ENCODE data around the gene BCAT1.
A peak's percentile ranks its signal among the peaks of the same experiment; 100 is the strongest.

Gene BCAT1

DNA sequence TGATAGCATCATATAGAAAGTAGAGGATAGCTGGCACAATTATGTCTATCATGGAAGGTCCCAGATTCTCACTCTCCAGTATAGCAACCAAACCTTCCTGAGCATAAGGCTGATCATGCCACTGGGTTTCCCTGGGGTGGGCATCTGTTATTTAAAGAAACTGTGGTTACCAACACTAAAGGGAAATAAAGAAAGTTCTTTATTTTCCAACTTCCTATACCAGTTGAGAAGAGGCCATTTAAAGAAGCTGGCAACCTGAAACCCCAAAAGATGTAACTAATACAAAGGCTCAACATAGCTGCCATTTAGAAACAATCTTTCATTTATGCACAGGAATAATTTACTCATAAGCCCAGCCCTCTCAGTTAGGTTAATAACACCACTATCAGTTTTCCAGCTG, 3.1 kb downstream of the BCAT1 start:
- Histone ChIP-seq H3K4me3 (ENCODE audit: low read depth in 1 of 2, low read length in 2 of 2) (no peak overlapping the region; a peak in 1 of 4 replicates), H3K36me3 (ENCODE audit: insufficient read depth, low read length) (peaks cover 26% of the 10 kb centered on the region), H3K9ac (ENCODE audit: low read depth, low read length) (peak overlapping the region; percentile 73; the same call in 1 of the 2 replicates), H3K9me3 (ENCODE audit: insufficient read depth, low read length, severe bottlenecking) (no peaks in the 10 kb centered on the region), H3K4me2 (ENCODE audit: insufficient read depth, low read length) (peak overlapping the region; percentile 91; the same call in 1 of the 2 replicates), H2AFZ (ENCODE audit: low read depth, low read length) (no peak overlapping the region), H4K20me1 (ENCODE audit: insufficient read depth, low read length) (peaks cover 8% of the 10 kb centered on the region; the same call in 1 of the 2 replicates), H3K27ac (ENCODE audit: low read length) (peak overlapping the region; percentile 7; the same call in 1 of the 2 replicates), H3K79me2 (ENCODE audit: insufficient read depth, low read length) (peaks cover 77% of the 10 kb centered on the region), H3K4me1 (ENCODE audit: insufficient read depth, low read length) (peaks cover 43% of the 10 kb centered on the region), H3K27me3 (ENCODE audit: insufficient read depth, low read length, poor library complexity) (no peaks in the 10 kb centered on the region)
- TF ChIP-seq EZH2 (IDR thresholded peaks at IDR 0.05; ENCODE audit: borderline replicate concordance, low read depth, low read length, severe bottlenecking) = no peak
- no peak for TF ChIP-seq CTCF (IDR thresholded peaks at IDR 0.05; ENCODE audit: borderline replicate concordance, extremely low read depth, low read length, poor library complexity, severe bottlenecking)
- no peak for ATAC-seq (ENCODE audit: insufficient read depth, low read depth)
- no peak for DNase-seq

DNA sequence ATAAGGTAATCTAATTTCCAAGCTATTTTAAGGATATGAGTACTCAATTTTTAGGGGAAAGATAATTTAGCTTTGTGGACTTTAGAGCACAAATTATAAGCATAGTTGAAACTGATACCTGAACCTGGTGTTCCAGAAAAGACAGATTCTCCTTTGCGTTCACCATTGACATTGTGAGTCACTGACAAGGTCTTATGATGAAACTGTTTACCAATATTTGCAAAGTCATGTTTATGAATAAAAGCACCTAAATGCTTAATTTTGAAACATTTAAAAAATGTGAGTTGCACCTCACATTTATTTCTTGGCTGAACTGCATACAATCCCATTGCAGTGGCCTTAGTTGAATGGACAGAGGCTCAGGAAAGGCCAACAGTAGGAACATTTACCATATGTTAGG, 3.9 kb downstream of the BCAT1 start:
- TF ChIP-seq CTCF (IDR thresholded peaks at IDR 0.05; ENCODE audit: borderline replicate concordance, extremely low read depth, low read length, poor library complexity, severe bottlenecking) (no peak), EZH2 (IDR thresholded peaks at IDR 0.05; ENCODE audit: borderline replicate concordance, low read depth, low read length, severe bottlenecking) (no peak)
- DNase-seq = no peak
- H4K20me1 ChIP-seq (ENCODE audit: insufficient read depth, low read length) = peaks cover 9% of the 10 kb centered on the region; the same call in 1 of the 2 replicates
- H3K27me3 ChIP-seq (ENCODE audit: insufficient read depth, low read length, poor library complexity) = no peaks in the 10 kb centered on the region
- H3K4me1 ChIP-seq (ENCODE audit: insufficient read depth, low read length) = peaks cover 43% of the 10 kb centered on the region
- no peak overlapping the region for H3K27ac ChIP-seq (ENCODE audit: low read length)
- H3K4me3 ChIP-seq (ENCODE audit: low read depth in 1 of 2, low read length in 2 of 2) = no peak overlapping the region
- H3K9me3 ChIP-seq (ENCODE audit: insufficient read depth, low read length, severe bottlenecking) = no peaks in the 10 kb centered on the region
- H3K36me3 ChIP-seq (ENCODE audit: insufficient read depth, low read length) = peaks cover 26% of the 10 kb centered on the region
- no peak overlapping the region for H2AFZ ChIP-seq (ENCODE audit: low read depth, low read length)
- H3K4me2 ChIP-seq (ENCODE audit: insufficient read depth, low read length) = peak overlapping the region; percentile 91; the same call in 1 of the 2 replicates
- peaks cover 85% of the 10 kb centered on the region for H3K79me2 ChIP-seq (ENCODE audit: insufficient read depth, low read length)
- no peak overlapping the region for H3K9ac ChIP-seq (ENCODE audit: low read depth, low read length)
- ATAC-seq (ENCODE audit: insufficient read depth, low read depth) = no peak

- Histone ChIP-seq H3K9ac (ENCODE audit: low read depth, low read length) (no peak overlapping the region), H3K27me3 (ENCODE audit: insufficient read depth, low read length, poor library complexity) (no peaks in the 10 kb centered on the region), H3K36me3 (ENCODE audit: insufficient read depth, low read length) (peaks cover 26% of the 10 kb centered on the region), H3K4me3 (ENCODE audit: low read depth in 1 of 2, low read length in 2 of 2) (no peak overlapping the region), H3K4me2 (ENCODE audit: insufficient read depth, low read length) (no peak overlapping the region; the same call in 1 of the 2 replicates), H3K27ac (ENCODE audit: low read length) (no peak overlapping the region), H3K9me3 (ENCODE audit: insufficient read depth, low read length, severe bottlenecking) (no peaks in the 10 kb centered on the region), H3K79me2 (ENCODE audit: insufficient read depth, low read length) (peaks cover 90% of the 10 kb centered on the region), H3K4me1 (ENCODE audit: insufficient read depth, low read length) (peaks cover 43% of the 10 kb centered on the region), H2AFZ (ENCODE audit: low read depth, low read length) (no peak overlapping the region), H4K20me1 (ENCODE audit: insufficient read depth, low read length) (peaks cover 9% of the 10 kb centered on the region; the same call in 1 of the 2 replicates)
- TF ChIP-seq CTCF (IDR thresholded peaks at IDR 0.05; ENCODE audit: borderline replicate concordance, extremely low read depth, low read length, poor library complexity, severe bottlenecking) = no peak
- no peak for TF ChIP-seq EZH2 (IDR thresholded peaks at IDR 0.05; ENCODE audit: borderline replicate concordance, low read depth, low read length, severe bottlenecking)
- ATAC-seq (ENCODE audit: insufficient read depth, low read depth) = no peak
- no peak for DNase-seq
These were observed 4.3 kb downstream of the BCAT1 start for GRCh38 chr12:24944601-24944975.

Measured in DND-41 (cell line).